OCI-LY7 (cell line): ENCODE data around the gene IL21R. TPM values are rescaled to one million over a fixed set of nuclear protein-coding genes. Genes with fewer than 3 reads are reported as not detected.

Experiments used
- BruUV-seq: library from RNA; stranded (reverse); fragments of 400-500 nt; replicated peaks from 2 replicates; lab custom pipeline; 2021; lab: Mats Ljungman, UMichigan
- CTCF ChIA-PET: fragments of 300-600 bp; sonication (Branson Sonifier 250); formaldehyde crosslinking; loops from one replicate; lab custom pipeline; 2022; ENCODE audit warnings: antibody characterized with exemption; ENCODE audit not compliant: unreplicated experiment; lab: Charles Lee
- POLR2A ChIA-PET: fragments of 300-600 bp; sonication (Branson Sonifier 250); formaldehyde crosslinking; loops from one replicate; lab custom pipeline; 2022; ENCODE audit warnings: antibody characterized with exemption; lab: Charles Lee
- DNase-seq: peaks from one replicate; pipeline ENCODE4 v3.0.0-alpha.2; 2015; ENCODE audit warnings: low spot score
- H2AFZ ChIP-seq: fragments of 200-600 bp; sonication (generic), shearing (Covaris generic); 2 replicates; pipeline ENCODE4 v1.6.1; 2014; ENCODE audit warnings: mild to moderate bottlenecking, antibody characterized with exemption, low read length, moderate library complexity
- H3K27ac ChIP-seq: fragments of 200-600 bp; sonication (generic); 2 replicates; pipeline ENCODE4 v1.5.1; 2014; ENCODE audit warnings: mixed run types, low read depth, mild to moderate bottlenecking, moderate library complexity, low read length, inconsistent platforms; ENCODE audit not compliant: poor library complexity, severe bottlenecking
- H3K36me3 ChIP-seq: fragments of 200-600 bp; sonication (generic); 2 replicates; pipeline ENCODE4 v1.6.1; 2014; ENCODE audit warnings: mild to moderate bottlenecking, antibody characterized with exemption, low read length, moderate library complexity, mixed read lengths; ENCODE audit not compliant: insufficient read depth
- H3K4me1 ChIP-seq: fragments of 200-600 bp; sonication (generic); 2 replicates; pipeline ENCODE4 v1.5.1; 2014; ENCODE audit warnings: mild to moderate bottlenecking, low read length; ENCODE audit not compliant: insufficient read depth, poor library complexity, severe bottlenecking
- H3K4me2 ChIP-seq: fragments of 200-600 bp; sonication (generic); 2 replicates; pipeline ENCODE4 v1.6.1; 2014; ENCODE audit warnings: mild to moderate bottlenecking, low read length
- H3K4me3 ChIP-seq: fragments of 200-600 bp; sonication (generic); 2 replicates; pipeline ENCODE4 v1.5.1; 2014; ENCODE audit warnings: mild to moderate bottlenecking, low read depth, low read length; ENCODE audit not compliant: poor library complexity, severe bottlenecking
- H3K79me2 ChIP-seq: fragments of 200-600 bp; sonication (generic); 2 replicates; pipeline ENCODE4 v1.6.1; 2016; ENCODE audit warnings: low read depth, mild to moderate bottlenecking, low read length, moderate library complexity, mixed read lengths; ENCODE audit not compliant: insufficient read depth
- H3K9me2 ChIP-seq: fragments of 200-600 bp; sonication (generic); 2 replicates; pipeline ENCODE4 v1.6.1; 2016; ENCODE audit warnings: mild to moderate bottlenecking, low read length, mixed read lengths; ENCODE audit not compliant: insufficient read depth
- H3K9me3 ChIP-seq: fragments of 200-600 bp; sonication (generic); 2 replicates; pipeline ENCODE4 v1.6.1; 2014; ENCODE audit warnings: mild to moderate bottlenecking, mixed run types, low read length, mixed read lengths
- H4K20me1 ChIP-seq: fragments of 200-600 bp; sonication (generic); 2 replicates; pipeline ENCODE4 v1.6.1; 2014; ENCODE audit warnings: mild to moderate bottlenecking, antibody characterized with exemption, low read length, moderate library complexity, mixed read lengths; ENCODE audit not compliant: insufficient read depth
- CTCF ChIP-seq: fragments of 200-600 bp; sonication (generic); conservative IDR thresholded peaks from 2 replicates; pipeline ENCODE4 v1.5.1; 2014; ENCODE audit warnings: mild to moderate bottlenecking, antibody characterized with exemption, low read length, moderate library complexity, mixed read lengths
- EZH2phosphoT487 ChIP-seq: fragments of 200-600 bp; sonication (generic); IDR thresholded peaks from 2 replicates; pipeline ENCODE4 v1.6.1; 2018; ENCODE audit warnings: low read depth, borderline replicate concordance, mild to moderate bottlenecking, mixed run types, antibody characterized with exemption, low read length, moderate library complexity, mixed read lengths
- intact Hi-C: fragments of 100-400 bp; cut with micrococcal nuclease; formaldehyde crosslinking; loops from one replicate; pipeline ENCODE4 v1.10.0; 2022; ENCODE audit not compliant: unreplicated experiment
- total RNA-seq, 2 experiments: library from RNA; depleted of rRNA in 1 of 2; stranded (reverse); fragments of >200 nt in 1 of 2; shearing (Covaris generic) in 1 of 2; gene quantifications; 2 replicates each; pipeline ENCODE4 v1.2.3, GENCODE V29; 2014 to 2022

The IL21R gene
- total RNA-seq, 2 experiments from 2014 or later, result 10.0 to 47.0 TPM

DNA sequence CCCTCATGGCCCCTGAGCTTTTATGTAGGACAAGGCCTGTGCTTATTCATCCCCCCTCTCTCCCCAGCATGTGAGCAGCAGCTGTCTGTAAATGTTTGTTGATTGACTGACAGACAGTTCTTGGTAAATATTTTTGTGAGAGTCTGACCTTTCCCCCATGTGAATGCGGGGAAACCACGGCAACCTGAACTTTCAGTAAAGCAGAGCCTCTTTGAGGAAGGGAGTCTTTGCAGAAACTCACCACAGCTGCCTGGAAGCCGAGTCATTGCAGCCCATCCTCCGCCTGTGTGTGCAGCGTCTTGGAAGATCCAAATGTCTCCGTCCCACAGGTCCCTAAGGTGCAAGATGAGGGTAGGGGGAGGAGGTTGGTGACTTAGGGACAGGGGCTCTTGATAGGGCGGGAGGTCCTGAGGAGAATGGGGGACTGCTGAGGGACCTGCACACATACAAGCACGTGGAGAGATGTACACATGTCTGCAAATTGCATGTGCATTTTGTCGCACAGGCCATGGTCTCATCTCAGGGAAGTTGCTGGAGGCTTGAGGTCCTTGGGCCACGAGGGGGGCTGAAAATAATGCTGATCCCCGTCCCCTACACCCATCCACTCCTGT, 23.0 kb upstream of the IL21R start:
- no peaks in the 10 kb centered on the region for H3K36me3 ChIP-seq
- H3K9me3 ChIP-seq, result no peaks in the 10 kb centered on the region
- no peak overlapping the region for H2AFZ ChIP-seq
- no peaks in the 10 kb centered on the region for H4K20me1 ChIP-seq
- ChIA-PET CTCF (interaction anchor here (0.6 to 1.3 kb wide), 3 partner anchors 20 to 1557 kb away, joined by 3 to 6 read pairs (median 4); no protein-coding TSS in a partner anchor), POLR2A (interaction anchor here (0.6 to 3.1 kb wide), 10 partner anchors 9 to 203 kb away, joined by 3 to 39 read pairs (median 4); partner anchors contain the start of gene IL21R)
- H3K79me2 ChIP-seq, result no peaks in the 10 kb centered on the region
- H3K4me3 ChIP-seq, result no peak overlapping the region
- intact Hi-C loops, result no loop called here
- no peak for DNase-seq
- H3K4me1 ChIP-seq, result peaks cover 76% of the 10 kb centered on the region
- no peaks in the 10 kb centered on the region for H3K9me2 ChIP-seq
- no TSS peak for BruUV-seq
- TF ChIP-seq EZH2phosphoT487, result no peak
- no peak overlapping the region for H3K4me2 ChIP-seq
- no peak overlapping the region for H3K27ac ChIP-seq

DNA sequence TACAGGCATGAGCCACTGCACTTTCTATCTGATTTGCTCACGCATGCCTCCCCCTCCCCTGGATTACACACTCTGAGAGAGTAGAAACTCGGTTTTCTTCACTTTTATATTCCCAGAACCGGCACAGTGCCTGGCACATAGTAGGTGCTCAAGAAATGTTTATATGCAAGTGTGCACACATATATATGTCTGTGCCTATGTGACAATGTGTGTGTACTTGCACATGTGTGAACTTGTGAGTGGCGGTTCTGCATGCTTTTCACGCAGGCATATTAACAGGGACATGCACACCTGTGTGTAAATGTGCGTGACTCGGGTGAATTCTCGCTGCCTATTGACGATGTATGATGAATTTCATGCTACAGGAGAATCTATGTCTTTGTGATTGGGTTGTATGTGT, 22.1 kb upstream of the IL21R start:
- no peak for DNase-seq
- CTCF ChIA-PET, result no interaction called here
- no peaks in the 10 kb centered on the region for H3K9me2 ChIP-seq
- no peaks in the 10 kb centered on the region for H4K20me1 ChIP-seq
- no peak overlapping the region for H2AFZ ChIP-seq
- no peak overlapping the region for H3K4me3 ChIP-seq
- H3K4me1 ChIP-seq, result peaks cover 72% of the 10 kb centered on the region
- H3K36me3 ChIP-seq, result no peaks in the 10 kb centered on the region
- BruUV-seq, result no TSS peak
- POLR2A ChIA-PET, result interaction anchor here (0.6 to 3.1 kb wide), 2 partner anchors 23 to 108 kb away, joined by 4 to 39 read pairs; partner anchors contain the start of gene IL21R
- intact Hi-C loops, result no loop called here
- no peak overlapping the region for H3K27ac ChIP-seq
- H3K79me2 ChIP-seq, result no peaks in the 10 kb centered on the region
- H3K9me3 ChIP-seq, result no peaks in the 10 kb centered on the region
- H3K4me2 ChIP-seq, result no peak overlapping the region
- TF ChIP-seq CTCF, result no peak
- no peak for TF ChIP-seq EZH2phosphoT487

- Histone ChIP-seq H3K4me1 (peaks cover 63% of the 10 kb centered on the region), H3K4me2 (no peak overlapping the region), H4K20me1 (no peaks in the 10 kb centered on the region), H2AFZ (no peak overlapping the region), H3K79me2 (no peaks in the 10 kb centered on the region), H3K36me3 (no peaks in the 10 kb centered on the region), H3K9me3 (no peaks in the 10 kb centered on the region), H3K9me2 (no peaks in the 10 kb centered on the region), H3K4me3 (no peak overlapping the region), H3K27ac (no peak overlapping the region)
- CTCF ChIA-PET, result interaction anchor here (0.6 kb wide), 1 partner anchor 11 kb away, joined by 3 read pairs; no protein-coding TSS in a partner anchor
- DNase-seq, result no peak
- intact Hi-C loops, result no loop called here
- BruUV-seq, result no TSS peak
- POLR2A ChIA-PET, result interaction anchor here (0.6 to 1.6 kb wide), 2 partner anchors 9 to 15 kb away, joined by 3 to 4 read pairs; no protein-coding TSS in a partner anchor
- TF ChIP-seq CTCF (no peak), EZH2phosphoT487 (no peak)
Measured at GRCh38 chr16:27381236-27381635, 20.7 kb upstream of the IL21R start.
